Ramos (cell line): ENCODE measurements around the gene TMOD4.

ENCODE experiments used
- in situ Hi-C: fragments of 300-500 bp; cut with MboI; formaldehyde crosslinking; loops from one replicate; pipeline ENCODE4 v1.14.3; 2022; ENCODE audit warnings: low sequenced_read_pairs; ENCODE audit not compliant: unreplicated experiment

TMOD4 gene

GRCh38 chr1:151144474-151145303 lies 31.1 kb downstream of the TMOD4 start:
- in situ Hi-C loops: no loop called here

DNA sequence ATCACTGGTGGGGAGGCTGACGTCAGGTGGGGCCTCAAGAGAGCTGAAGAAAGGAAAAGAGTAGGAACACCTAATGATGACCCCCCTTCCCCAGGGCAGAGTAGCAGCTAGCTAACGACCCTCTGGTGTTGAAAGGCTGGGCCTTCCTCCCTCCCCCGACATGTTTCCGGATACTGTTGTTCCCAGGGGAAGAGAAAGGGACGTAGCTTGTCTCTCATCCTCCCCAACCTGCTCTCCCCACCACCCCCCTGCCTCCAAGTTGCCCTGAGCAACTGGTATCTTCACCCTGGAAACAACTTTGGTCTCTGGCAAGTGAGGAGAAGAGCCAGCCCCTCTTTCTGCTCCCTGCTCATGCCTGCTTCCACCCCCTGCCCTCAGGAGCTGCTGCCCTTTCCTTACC lies 31.8 kb downstream of the TMOD4 start:
- in situ Hi-C loops: no loop called here

DNA sequence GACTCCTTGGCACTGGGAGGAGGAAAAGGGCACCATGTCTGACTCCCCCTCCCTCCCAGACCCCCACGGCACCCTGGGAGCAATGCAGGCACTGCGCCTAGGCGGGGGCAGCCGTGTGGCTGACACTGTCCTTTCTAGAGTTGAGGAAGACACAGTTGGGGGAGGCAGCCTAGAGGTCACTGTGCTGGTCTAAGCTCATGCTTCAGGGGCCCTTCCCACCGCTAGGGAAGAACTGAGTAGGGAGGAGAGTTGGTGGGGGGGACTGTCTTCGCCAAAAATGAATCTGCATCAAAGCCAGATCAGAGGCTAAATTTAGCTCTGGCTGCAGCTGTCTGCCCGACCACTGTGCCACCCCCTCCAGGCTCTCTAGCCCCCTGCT lies 32.7 kb downstream of the TMOD4 start:
- in situ Hi-C loops: no loop called here

- in situ Hi-C loops: no loop called here
These were observed 33.2 kb downstream of the TMOD4 start for GRCh38 chr1:151142411-151143056.

GRCh38 chr1:151137789-151138188 lies 38.0 kb downstream of the TMOD4 start:
- in situ Hi-C loops: no loop called here

GRCh38 chr1:151135433-151136385 lies 40.1 kb downstream of the TMOD4 start:
- in situ Hi-C loops: no loop called here

GRCh38 chr1:151134991-151135390 lies 40.8 kb downstream of the TMOD4 start:
- in situ Hi-C loops: no loop called here

- in situ Hi-C loops: no loop called here
These were observed 41.4 kb downstream of the TMOD4 start for GRCh38 chr1:151134396-151134795.

- in situ Hi-C loops: no loop called here
These were observed 42.6 kb downstream of the TMOD4 start for GRCh38 chr1:151133018-151133806.

- in situ Hi-C loops: no loop called here
These were observed 43.3 kb downstream of the TMOD4 start for GRCh38 chr1:151132335-151133017.

- in situ Hi-C loops: no loop called here
These were observed 44.0 kb downstream of the TMOD4 start for GRCh38 chr1:151131701-151132334.

DNA sequence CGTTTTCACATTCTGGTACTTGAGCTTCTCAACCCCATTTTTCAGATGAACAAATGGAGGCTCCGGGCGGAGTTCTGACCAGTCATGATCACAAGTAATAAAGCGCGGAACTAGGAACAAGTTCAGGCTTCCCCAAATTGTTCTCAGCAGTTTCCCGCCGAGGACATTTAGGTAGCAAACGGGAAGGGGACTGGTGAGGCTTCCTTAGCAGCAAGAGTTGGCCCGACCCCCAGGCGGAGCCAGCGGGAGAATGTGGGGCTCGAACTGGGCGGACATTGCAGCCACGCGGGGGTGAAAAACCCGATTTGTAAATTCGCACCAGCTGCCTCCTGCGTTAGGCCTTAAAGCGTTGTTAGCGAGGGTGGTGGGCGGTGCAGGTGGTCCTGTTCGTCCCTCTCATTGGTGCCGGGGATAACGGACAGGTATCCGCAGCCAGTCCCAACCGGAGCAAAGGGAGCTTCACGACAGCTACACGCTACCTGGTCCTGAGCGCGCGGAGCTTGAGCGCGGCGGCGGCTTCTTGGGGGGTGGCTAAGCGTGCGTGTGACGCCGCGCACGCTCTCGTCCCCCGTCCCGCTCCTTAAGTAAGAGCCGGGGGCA lies 44.7 kb downstream of the TMOD4 start:
- in situ Hi-C loops: no loop called here

DNA sequence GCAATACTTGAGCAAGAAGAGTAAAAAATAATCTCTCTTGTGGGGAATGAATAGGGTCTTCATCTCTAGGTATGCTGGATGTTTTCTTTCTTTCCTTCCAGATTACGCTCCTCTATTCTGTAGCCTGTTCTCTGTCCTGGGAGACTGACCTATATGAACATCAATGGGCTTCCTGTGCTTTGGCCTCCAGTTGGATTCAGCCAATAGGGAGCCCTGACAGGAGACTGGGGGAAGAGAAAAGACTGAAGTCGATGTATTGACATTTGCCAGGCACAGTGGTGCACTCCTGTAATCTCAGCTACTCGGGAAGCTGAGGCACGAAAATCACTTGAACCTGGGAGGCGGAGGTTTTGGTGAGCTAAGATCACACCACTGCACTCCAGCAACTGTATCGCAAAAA lies 47.0 kb downstream of the TMOD4 start:
- in situ Hi-C loops: no loop called here

DNA sequence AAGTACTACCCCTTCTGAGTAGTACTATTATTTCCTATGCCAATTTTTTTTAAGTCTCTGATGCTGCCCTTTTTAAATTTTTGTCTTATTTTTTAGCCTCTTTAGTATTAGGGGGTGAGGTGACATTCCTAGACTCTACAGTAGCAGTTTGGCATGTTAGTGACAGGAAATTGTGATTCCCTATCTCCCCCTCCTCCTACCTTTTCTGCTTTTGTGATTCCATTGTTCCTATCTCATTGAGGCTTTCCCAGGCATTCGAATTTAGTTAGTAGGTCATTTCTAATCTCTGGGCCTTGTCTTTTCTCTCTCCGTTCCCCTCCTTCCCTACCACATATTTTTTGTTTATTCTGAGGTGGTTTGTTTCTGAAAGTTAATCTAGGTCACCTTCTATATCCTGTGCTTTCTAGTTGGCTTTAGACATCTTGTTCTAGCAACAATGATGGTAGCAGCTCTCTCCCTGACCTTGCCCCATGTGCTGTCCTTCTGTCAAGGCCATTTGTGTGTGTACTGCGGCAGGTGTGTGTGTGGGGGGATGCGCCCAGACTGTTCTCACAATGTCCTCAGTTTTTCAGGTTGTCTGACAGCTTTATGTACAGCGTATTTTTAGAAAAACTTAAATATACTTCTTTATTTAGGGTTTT lies 50.9 kb downstream of the TMOD4 start:
- in situ Hi-C loops: no loop called here
